ENCODE data around the gene RGS7.

The RGS7 gene

DNA sequence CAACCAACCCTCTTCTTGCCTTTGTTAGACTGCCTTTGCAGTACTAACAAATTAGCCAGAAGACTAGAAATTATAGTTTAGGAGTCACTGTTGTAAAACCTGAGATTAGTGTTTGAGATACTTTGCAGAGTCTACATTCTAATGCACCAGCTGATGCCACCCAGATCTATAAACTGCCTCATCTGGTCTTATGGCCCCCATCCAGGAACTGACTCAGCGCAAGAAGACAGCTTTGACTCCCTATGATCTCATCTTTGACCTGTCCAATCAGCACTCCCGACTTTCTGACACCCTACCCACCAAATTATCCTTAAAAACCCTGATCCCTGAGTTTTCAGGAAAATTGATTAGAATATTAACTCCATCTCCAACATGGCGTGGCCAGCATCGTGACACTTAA is 334.6 kb downstream of the RGS7 start:
- H3K36me3 ChIP-seq (ENCODE audit: insufficient read depth, low read length), result no peaks in the 10 kb centered on the region
- no peak overlapping the region for H3K27ac ChIP-seq (ENCODE audit: low read depth, low read length)
- H3K9ac ChIP-seq (ENCODE audit: low read depth, low read length), result no peak overlapping the region
- 0 out of 2 replicates have a peak, but pooled peaks cover 4% of the 10 kb centered on the region for H3K9me3 ChIP-seq (ENCODE audit: insufficient read depth, low read depth, low read length)
- H3K4me3 ChIP-seq (ENCODE audit: low read length), result no peak overlapping the region
- no peaks in the 10 kb centered on the region for H3K27me3 ChIP-seq (ENCODE audit: insufficient read depth, low read length)
- WGBS, result 93% methylated on average over 4 of the region's 4 CpGs
- H3K4me1 ChIP-seq (ENCODE audit: insufficient read depth, low read length), result no peaks in the 10 kb centered on the region

DNA sequence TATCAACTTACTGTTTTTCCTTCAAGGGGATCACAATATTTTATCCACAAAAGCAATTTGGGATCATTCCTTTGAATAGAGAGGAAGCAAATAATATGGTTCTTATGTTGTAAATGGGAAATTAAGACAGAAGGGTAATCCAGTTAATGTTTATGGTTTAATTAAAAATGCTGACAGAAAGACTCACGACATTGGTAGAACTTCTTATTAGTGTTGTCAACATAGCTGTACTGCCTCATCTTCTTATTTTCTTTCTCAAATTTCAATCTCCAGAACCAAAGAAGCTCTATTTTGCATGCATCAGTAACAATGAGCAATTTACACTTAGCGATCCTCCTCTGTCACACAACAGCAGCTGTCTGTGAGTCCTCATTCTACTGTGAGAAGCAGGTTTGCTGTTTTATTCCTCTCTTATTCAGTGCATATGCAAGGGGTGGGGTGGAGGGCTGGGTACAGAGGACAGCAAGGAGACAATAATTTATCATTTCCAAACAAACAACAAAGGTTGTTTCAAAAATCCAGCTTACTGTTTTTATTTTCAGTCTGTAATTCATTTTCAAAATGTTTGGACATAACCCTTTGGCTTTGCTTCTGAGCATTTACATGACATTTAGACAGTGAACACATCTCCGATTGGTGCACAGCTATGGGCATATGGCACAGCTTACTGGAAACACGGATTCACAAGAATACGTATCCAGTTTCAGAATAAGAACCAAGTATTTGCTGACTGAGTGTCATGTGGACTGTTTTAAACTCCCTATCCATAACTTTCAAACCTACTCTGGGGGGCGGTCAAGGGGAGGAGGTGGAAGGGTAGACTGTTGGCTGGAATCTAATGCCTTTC is 335.9 kb downstream of the RGS7 start:
- peaks cover 10% of the 10 kb centered on the region; the same call in 1 of the 2 replicates for H3K9me3 ChIP-seq (ENCODE audit: insufficient read depth, low read depth, low read length)
- H3K4me1 ChIP-seq (ENCODE audit: insufficient read depth, low read length), result no peaks in the 10 kb centered on the region
- no peaks in the 10 kb centered on the region for H3K27me3 ChIP-seq (ENCODE audit: insufficient read depth, low read length)
- H3K4me3 ChIP-seq (ENCODE audit: low read length), result no peak overlapping the region
- H3K9ac ChIP-seq (ENCODE audit: low read depth, low read length), result no peak overlapping the region
- H3K36me3 ChIP-seq (ENCODE audit: insufficient read depth, low read length), result no peaks in the 10 kb centered on the region
- 93% methylated on average over 5 of the region's 6 CpGs for WGBS
- no peak overlapping the region for H3K27ac ChIP-seq (ENCODE audit: low read depth, low read length)

DNA sequence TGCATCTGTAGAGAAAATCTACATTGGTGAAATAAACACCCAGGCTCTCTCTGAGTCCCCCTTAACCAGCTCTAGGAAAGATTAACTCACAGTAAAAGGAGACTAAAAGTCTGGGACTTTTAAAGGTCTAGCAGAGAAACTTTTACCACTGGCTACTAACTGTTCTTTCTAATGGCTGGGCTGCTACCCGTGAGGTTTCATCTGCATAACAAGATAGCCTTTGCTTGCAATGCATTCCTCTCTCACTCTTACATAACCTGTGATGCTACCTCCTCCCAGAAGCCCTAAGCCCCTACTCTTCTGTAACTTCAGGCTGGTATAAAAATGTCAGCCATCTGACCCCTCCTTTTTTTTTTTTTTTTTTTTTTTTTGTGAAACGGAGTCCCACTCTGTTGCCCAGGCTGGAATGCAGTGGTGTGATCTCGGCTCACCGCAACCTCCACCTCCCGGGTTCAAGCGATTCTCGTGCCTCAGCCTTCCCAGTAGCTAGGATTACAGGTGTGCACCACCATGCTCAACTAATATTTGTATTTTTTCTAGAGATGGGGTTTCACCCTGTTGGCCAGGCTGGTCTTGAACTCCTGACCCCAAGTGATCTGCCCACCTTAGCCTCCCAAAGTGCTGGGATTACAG is 344.2 kb downstream of the RGS7 start:
- 47% methylated on average over 7 of the region's 7 CpGs for WGBS
- Histone ChIP-seq H3K9me3 (ENCODE audit: insufficient read depth, low read depth, low read length) (peaks cover 10% of the 10 kb centered on the region; the same call in 1 of the 2 replicates), H3K36me3 (ENCODE audit: insufficient read depth, low read length) (no peaks in the 10 kb centered on the region), H3K27me3 (ENCODE audit: insufficient read depth, low read length) (no peaks in the 10 kb centered on the region), H3K27ac (ENCODE audit: low read depth, low read length) (peak overlapping the region; percentile 98), H3K9ac (ENCODE audit: low read depth, low read length) (peak overlapping the region; percentile 35; the same call in 1 of the 2 replicates), H3K4me3 (ENCODE audit: low read length) (no peak overlapping the region), H3K4me1 (ENCODE audit: insufficient read depth, low read length) (peaks cover 53% of the 10 kb centered on the region)

DNA sequence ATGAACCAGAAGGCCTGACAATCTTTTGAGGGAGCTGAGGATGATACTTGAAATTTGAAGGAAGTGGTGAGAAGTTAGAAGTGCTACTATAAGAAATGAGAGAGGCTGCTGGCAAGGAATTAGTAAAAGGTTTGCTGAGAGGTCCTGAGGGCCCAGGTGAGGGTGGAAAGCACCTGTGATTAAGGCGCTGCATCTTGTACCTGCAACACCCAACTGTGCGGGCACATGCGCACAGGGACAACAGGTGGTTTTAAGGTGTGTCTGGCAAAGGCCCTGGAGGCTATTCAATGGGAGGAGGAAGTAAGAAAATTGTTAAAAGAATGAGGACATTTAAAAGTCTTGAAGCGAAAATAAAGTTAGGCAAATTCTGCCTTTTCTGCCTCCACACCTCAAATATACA is 349.3 kb downstream of the RGS7 start:
- Histone ChIP-seq H3K27me3 (ENCODE audit: insufficient read depth, low read length) (no peaks in the 10 kb centered on the region), H3K36me3 (ENCODE audit: insufficient read depth, low read length) (no peaks in the 10 kb centered on the region), H3K9me3 (ENCODE audit: insufficient read depth, low read depth, low read length) (no peaks in the 10 kb centered on the region), H3K4me1 (ENCODE audit: insufficient read depth, low read length) (peaks cover 42% of the 10 kb centered on the region), H3K4me3 (ENCODE audit: low read length) (no peak overlapping the region), H3K27ac (ENCODE audit: low read depth, low read length) (no peak overlapping the region), H3K9ac (ENCODE audit: low read depth, low read length) (no peak overlapping the region)
- WGBS, result 95% methylated on average over 4 of the region's 4 CpGs

DNA sequence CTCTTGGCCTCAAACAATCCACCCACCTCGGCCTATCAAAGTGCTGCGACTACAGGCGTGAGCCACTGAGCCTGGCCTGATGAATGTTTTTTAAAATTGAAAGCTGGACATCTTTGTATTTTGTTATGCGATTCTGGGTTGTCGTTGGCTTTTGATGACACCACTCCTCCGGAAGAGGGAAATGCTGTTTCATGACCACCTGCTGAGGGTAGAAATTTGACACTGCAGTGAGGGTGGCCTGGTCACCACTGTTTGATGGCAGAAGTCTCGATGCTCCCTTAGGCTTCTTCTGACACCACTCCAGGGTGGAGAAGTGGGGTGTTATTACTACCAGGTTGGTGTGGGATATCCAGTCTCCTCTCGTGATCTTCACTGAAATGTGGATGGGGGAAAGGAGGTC is 357.2 kb downstream of the RGS7 start:
- no peak overlapping the region for H3K4me3 ChIP-seq (ENCODE audit: low read length)
- no peaks in the 10 kb centered on the region for H3K4me1 ChIP-seq (ENCODE audit: insufficient read depth, low read length)
- H3K36me3 ChIP-seq (ENCODE audit: insufficient read depth, low read length), result no peaks in the 10 kb centered on the region
- WGBS, result 85% methylated on average over 8 of the region's 8 CpGs
- no peak overlapping the region for H3K9ac ChIP-seq (ENCODE audit: low read depth, low read length)
- H3K9me3 ChIP-seq (ENCODE audit: insufficient read depth, low read depth, low read length), result no peaks in the 10 kb centered on the region
- H3K27ac ChIP-seq (ENCODE audit: low read depth, low read length), result no peak overlapping the region
- no peaks in the 10 kb centered on the region for H3K27me3 ChIP-seq (ENCODE audit: insufficient read depth, low read length)

DNA sequence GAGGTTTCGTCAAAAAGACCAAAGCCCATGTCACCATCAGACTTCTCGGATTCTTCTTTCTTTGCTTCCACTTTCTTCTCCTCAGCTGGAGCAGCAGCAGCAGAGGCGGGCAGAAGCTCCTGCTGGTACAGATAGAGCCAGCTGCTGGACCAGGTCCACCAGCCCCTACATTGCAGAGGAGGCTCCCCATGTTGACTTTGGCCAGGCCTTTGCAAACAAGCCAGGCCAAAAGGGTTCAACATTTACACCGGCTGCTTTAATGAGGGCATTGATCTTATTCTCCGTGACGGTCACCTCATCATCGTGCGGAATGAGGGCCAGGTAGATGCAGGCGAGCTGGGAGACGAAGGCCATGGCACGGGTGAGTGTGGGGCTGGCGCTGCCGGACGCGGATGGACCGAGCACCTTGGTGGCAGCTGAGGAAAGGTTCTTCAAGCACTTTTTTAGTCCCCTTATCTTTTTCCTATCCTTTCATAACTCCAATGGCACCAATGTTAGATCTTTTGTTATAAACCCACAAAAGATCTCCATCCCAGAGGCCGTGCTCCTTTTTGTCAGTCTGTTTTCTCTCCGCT is 358.5 kb downstream of the RGS7 start:
- Histone ChIP-seq H3K9me3 (ENCODE audit: insufficient read depth, low read depth, low read length) (no peaks in the 10 kb centered on the region), H3K27ac (ENCODE audit: low read depth, low read length) (no peak overlapping the region), H3K4me3 (ENCODE audit: low read length) (no peak overlapping the region), H3K27me3 (ENCODE audit: insufficient read depth, low read length) (no peaks in the 10 kb centered on the region), H3K4me1 (ENCODE audit: insufficient read depth, low read length) (no peaks in the 10 kb centered on the region), H3K36me3 (ENCODE audit: insufficient read depth, low read length) (no peaks in the 10 kb centered on the region), H3K9ac (ENCODE audit: low read depth, low read length) (no peak overlapping the region)
- WGBS, result 94% methylated on average over 18 of the region's 18 CpGs

DNA sequence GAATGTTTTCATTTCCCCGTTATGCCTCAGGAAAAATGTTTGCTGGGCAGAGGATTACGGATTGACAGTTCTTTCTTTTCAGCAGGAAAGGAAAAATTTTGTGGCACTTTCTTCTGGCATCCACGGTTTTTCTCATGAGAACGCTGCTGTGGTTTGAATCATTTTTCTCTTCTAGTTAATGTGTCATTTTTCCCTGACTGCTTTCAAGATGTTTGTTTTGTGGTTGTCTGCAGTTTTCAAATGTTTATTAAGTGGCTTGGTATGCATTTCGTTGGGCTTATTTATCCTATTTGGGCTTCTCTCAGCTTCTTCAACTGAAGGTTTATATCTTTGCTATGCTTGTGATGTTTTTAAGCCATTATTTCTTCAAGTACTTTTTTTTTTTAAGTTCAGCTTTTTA is 359.0 kb downstream of the RGS7 start:
- Histone ChIP-seq H3K4me3 (ENCODE audit: low read length) (no peak overlapping the region), H3K4me1 (ENCODE audit: insufficient read depth, low read length) (no peaks in the 10 kb centered on the region), H3K27ac (ENCODE audit: low read depth, low read length) (no peak overlapping the region), H3K27me3 (ENCODE audit: insufficient read depth, low read length) (no peaks in the 10 kb centered on the region), H3K9ac (ENCODE audit: low read depth, low read length) (no peak overlapping the region), H3K9me3 (ENCODE audit: insufficient read depth, low read depth, low read length) (no peaks in the 10 kb centered on the region), H3K36me3 (ENCODE audit: insufficient read depth, low read length) (no peaks in the 10 kb centered on the region)
- 85% methylated on average over 5 of the region's 5 CpGs for WGBS

DNA sequence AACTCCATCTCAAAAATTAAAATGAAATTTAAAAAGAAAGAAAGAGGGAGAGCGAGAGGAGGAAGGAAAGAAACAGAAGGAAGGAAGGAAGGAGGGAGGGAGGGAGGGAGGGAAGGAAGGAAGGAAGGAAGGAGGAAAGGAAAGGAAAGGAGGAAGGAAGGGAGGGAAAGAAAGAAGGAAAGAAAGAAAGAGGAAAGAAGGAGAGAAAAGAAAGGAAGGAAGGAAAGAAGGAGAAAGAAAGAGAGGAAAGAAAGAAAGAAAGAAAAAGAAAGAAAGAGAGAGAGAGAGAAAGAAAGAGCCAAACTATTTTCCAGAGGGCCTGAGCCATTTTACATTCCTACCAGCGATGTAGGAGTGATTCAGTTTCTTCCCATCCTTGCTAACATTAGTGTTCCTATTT is 364.0 kb downstream of the RGS7 start:
- no peak overlapping the region for H3K9ac ChIP-seq (ENCODE audit: low read depth, low read length)
- 94% methylated on average over 1 of the region's 2 CpGs for WGBS
- H3K27me3 ChIP-seq (ENCODE audit: insufficient read depth, low read length), result no peaks in the 10 kb centered on the region
- no peaks in the 10 kb centered on the region for H3K9me3 ChIP-seq (ENCODE audit: insufficient read depth, low read depth, low read length)
- no peaks in the 10 kb centered on the region for H3K36me3 ChIP-seq (ENCODE audit: insufficient read depth, low read length)
- no peak overlapping the region for H3K4me3 ChIP-seq (ENCODE audit: low read length)
- no peak overlapping the region for H3K27ac ChIP-seq (ENCODE audit: low read depth, low read length)
- H3K4me1 ChIP-seq (ENCODE audit: insufficient read depth, low read length), result no peaks in the 10 kb centered on the region; the same call in 1 of the 2 replicates

DNA sequence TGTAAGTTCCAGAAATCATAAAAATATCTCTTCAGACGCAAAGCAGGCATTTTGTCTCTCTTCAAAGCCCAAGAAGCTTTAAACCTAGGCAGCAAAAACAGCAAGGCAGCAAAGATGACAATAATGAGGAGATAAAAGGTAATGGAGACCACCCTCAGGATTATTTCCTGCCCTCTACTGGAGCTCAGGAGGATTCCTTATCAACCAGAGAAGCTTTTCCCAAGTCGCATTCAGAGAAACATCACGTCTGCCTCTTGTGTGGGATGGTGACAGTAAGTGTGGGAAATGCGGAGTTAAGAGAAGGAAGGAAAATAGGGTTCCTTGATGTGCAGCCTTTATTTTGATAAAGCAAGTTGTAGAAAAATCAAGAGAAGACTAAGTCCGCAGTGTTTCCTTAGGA is 365.8 kb downstream of the RGS7 start:
- Histone ChIP-seq H3K4me1 (ENCODE audit: insufficient read depth, low read length) (no peaks in the 10 kb centered on the region; the same call in 1 of the 2 replicates), H3K9me3 (ENCODE audit: insufficient read depth, low read depth, low read length) (no peaks in the 10 kb centered on the region), H3K27ac (ENCODE audit: low read depth, low read length) (no peak overlapping the region), H3K36me3 (ENCODE audit: insufficient read depth, low read length) (no peaks in the 10 kb centered on the region), H3K27me3 (ENCODE audit: insufficient read depth, low read length) (no peaks in the 10 kb centered on the region), H3K9ac (ENCODE audit: low read depth, low read length) (no peak overlapping the region), H3K4me3 (ENCODE audit: low read length) (no peak overlapping the region)
- WGBS, result 76% methylated on average over 5 of the region's 5 CpGs

DNA sequence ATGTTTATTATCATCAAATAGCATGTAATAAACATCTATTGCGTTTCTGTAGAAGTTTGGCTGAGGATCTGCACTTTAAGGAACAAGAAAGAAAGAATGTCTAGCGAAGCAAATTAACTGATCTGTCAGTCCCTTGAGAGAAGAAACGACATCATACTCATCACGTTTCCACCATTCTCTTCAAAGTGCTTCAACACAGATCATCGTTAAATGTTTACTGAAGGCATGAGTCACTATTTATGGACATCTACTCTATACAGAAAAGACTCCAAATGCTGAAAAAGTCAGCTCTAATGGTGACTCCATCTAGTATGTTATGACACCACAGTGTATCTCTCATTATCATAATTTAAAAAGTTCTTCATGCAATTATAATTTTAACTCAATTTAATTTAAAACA is 369.1 kb downstream of the RGS7 start:
- H3K9me3 ChIP-seq (ENCODE audit: insufficient read depth, low read depth, low read length), result no peaks in the 10 kb centered on the region
- H3K9ac ChIP-seq (ENCODE audit: low read depth, low read length), result no peak overlapping the region
- no peaks in the 10 kb centered on the region for H3K36me3 ChIP-seq (ENCODE audit: insufficient read depth, low read length)
- H3K4me1 ChIP-seq (ENCODE audit: insufficient read depth, low read length), result no peaks in the 10 kb centered on the region; the same call in 1 of the 2 replicates
- H3K4me3 ChIP-seq (ENCODE audit: low read length), result no peak overlapping the region
- no peak overlapping the region for H3K27ac ChIP-seq (ENCODE audit: low read depth, low read length)
- H3K27me3 ChIP-seq (ENCODE audit: insufficient read depth, low read length), result no peaks in the 10 kb centered on the region
- 93% methylated on average over 5 of the region's 5 CpGs for WGBS

DNA sequence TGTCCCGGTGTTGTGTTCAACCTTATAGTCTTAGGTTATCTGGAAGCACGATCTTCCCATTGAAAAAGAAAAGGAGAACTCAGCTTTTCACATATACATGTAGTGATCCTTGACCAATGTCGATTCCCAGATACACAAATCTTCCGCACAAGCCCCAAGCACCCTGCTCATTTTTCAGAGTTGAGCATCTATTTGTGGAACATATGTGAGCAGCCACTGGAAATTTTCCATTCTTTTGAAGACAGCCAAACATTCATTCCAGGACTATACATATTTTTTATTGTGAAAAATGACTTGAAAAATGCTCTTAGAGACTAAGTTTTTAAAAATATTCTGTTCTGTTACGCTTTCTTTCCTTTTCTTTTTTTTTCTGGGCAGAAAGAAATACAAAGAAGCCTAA is 371.9 kb downstream of the RGS7 start:
- WGBS, result 97% methylated on average over 4 of the region's 5 CpGs

More for the DNA sequence above, 371.9 kb downstream of the RGS7 start:
- H3K27me3 ChIP-seq (ENCODE audit: insufficient read depth, low read length), result no peaks in the 10 kb centered on the region
- H3K36me3 ChIP-seq (ENCODE audit: insufficient read depth, low read length), result no peaks in the 10 kb centered on the region
- H3K4me3 ChIP-seq (ENCODE audit: low read length), result no peak overlapping the region
- H3K4me1 ChIP-seq (ENCODE audit: insufficient read depth, low read length), result no peaks in the 10 kb centered on the region; the same call in 1 of the 2 replicates
- no peak overlapping the region for H3K9ac ChIP-seq (ENCODE audit: low read depth, low read length)
- H3K9me3 ChIP-seq (ENCODE audit: insufficient read depth, low read depth, low read length), result no peaks in the 10 kb centered on the region
- no peak overlapping the region for H3K27ac ChIP-seq (ENCODE audit: low read depth, low read length)
